Astrocyte (in vitro differentiated cells and primary cell): ENCODE results near the gene SERF1A. TPM values are rescaled to one million over a fixed set of nuclear protein-coding genes. Genes with fewer than 3 reads are reported as not detected.
"Not testable (repeated sequence)": the region's sequence is repeated elsewhere in the genome, so short reads cannot be mapped to it uniquely, and the experiment has no call there.

Experiments used
- DNase-seq: peaks from one replicate; pipeline ENCODE4 v3.0.0-alpha.2; 2010; ENCODE audit warnings: low read depth
- FAIRE-seq: peaks from 2 replicates; lab custom pipeline; 2011; peaks lifted over from hg19 to GRCh38; lab: Jason Lieb, UNC
- H2AFZ ChIP-seq: 2 replicates; pipeline ENCODE4 v1.6.0; 2012; ENCODE audit warnings: low read depth, low read length, inconsistent platforms
- H3K27ac ChIP-seq: 2 replicates; pipeline ENCODE4 v1.5.1; 2011; ENCODE audit warnings: low read depth, low read length, inconsistent platforms
- H3K27me3 ChIP-seq: 2 replicates; pipeline ENCODE4 v1.6.0; 2011; ENCODE audit warnings: low read length, inconsistent platforms; ENCODE audit not compliant: insufficient read depth
- H3K36me3 ChIP-seq: 2 replicates; pipeline ENCODE4 v1.5.1; 2011; ENCODE audit warnings: low read length, inconsistent platforms; ENCODE audit not compliant: insufficient read depth
- H3K4me1 ChIP-seq: 2 replicates; pipeline ENCODE4 v1.5.1; 2011; ENCODE audit warnings: low read length, inconsistent platforms; ENCODE audit not compliant: insufficient read depth
- H3K4me2 ChIP-seq: 2 replicates; pipeline ENCODE4 v1.6.0; 2012; ENCODE audit warnings: low read length, inconsistent platforms
- H3K4me3 ChIP-seq: 2 replicates; pipeline ENCODE4 v1.5.1; 2011; ENCODE audit warnings: low read depth, mild to moderate bottlenecking, low read length, inconsistent platforms; ENCODE audit not compliant: insufficient read depth
- H3K79me2 ChIP-seq: 2 replicates; pipeline ENCODE4 v1.6.0; 2012; ENCODE audit warnings: mild to moderate bottlenecking, low read length, inconsistent platforms; ENCODE audit not compliant: insufficient read depth
- H3K9ac ChIP-seq: 2 replicates; pipeline ENCODE4 v1.6.0; 2012; ENCODE audit warnings: mild to moderate bottlenecking, low read length, inconsistent platforms
- H3K9me3 ChIP-seq: 2 replicates; pipeline ENCODE4 v1.5.1; 2012; ENCODE audit warnings: low read depth, mild to moderate bottlenecking, low read length, inconsistent platforms; ENCODE audit not compliant: insufficient read depth
- H4K20me1 ChIP-seq: 2 replicates; pipeline ENCODE4 v1.6.0; 2012; ENCODE audit warnings: low read length, inconsistent platforms; ENCODE audit not compliant: insufficient read depth
- H3K27ac Mint-ChIP-seq: one replicate; pipeline ENCODE4 v1.8.0; 2021; ENCODE audit warnings: mild to moderate bottlenecking, mixed read lengths; ENCODE audit not compliant: unreplicated experiment
- H3K27me3 Mint-ChIP-seq: one replicate; pipeline ENCODE4 v1.8.0; 2021; ENCODE audit warnings: low read depth, mixed read lengths; ENCODE audit not compliant: unreplicated experiment
- H3K36me3 Mint-ChIP-seq: one replicate; pipeline ENCODE4 v1.8.0; 2021; ENCODE audit warnings: low read depth, mixed read lengths; ENCODE audit not compliant: unreplicated experiment
- H3K4me1 Mint-ChIP-seq: one replicate; pipeline ENCODE4 v1.8.0; 2021; ENCODE audit warnings: low read depth, mixed read lengths; ENCODE audit not compliant: unreplicated experiment
- H3K4me3 Mint-ChIP-seq: one replicate; pipeline ENCODE4 v1.8.0; 2021; ENCODE audit warnings: mild to moderate bottlenecking, moderate library complexity, mixed read lengths; ENCODE audit not compliant: unreplicated experiment
- H3K9me3 Mint-ChIP-seq: one replicate; pipeline ENCODE4 v1.8.0; 2021; ENCODE audit warnings: mild to moderate bottlenecking, mixed read lengths; ENCODE audit not compliant: unreplicated experiment
- total RNA-seq: library from RNA; stranded (reverse); gene quantifications from 2 replicates; pipeline ENCODE4 v1.2.1, GENCODE V29; 2021

The SERF1A gene
- total RNA-seq, 1 donor from 2014 or later = 5.5 TPM

DNA sequence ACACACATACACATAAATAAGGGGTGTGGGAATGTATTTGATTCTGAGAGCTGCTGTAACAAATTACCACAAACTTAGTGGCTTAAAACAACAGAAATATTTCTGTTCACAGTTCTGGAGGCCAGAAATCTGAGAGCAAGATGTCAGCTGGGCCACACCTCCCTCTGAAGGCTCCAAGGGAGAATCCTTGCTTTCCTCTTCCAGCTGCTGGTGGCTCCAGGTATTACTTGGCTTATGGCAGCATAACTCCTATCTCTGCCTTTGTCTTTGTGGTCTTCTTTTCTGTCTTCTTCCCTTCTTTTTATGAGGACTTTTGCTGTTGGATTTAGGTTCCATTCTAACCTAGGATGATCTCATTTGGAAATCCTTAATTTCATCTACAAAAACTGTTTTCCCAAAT lies 16.4 kb downstream of the SERF1A start:
- not testable (repeated sequence) for H3K27me3 ChIP-seq, H3K4me3 Mint-ChIP-seq, H2AFZ ChIP-seq, H4K20me1 ChIP-seq, H3K27me3 Mint-ChIP-seq, H3K9me3 Mint-ChIP-seq, FAIRE-seq, H3K36me3 Mint-ChIP-seq, H3K36me3 ChIP-seq, H3K4me1 Mint-ChIP-seq, H3K9ac ChIP-seq, H3K79me2 ChIP-seq, H3K9me3 ChIP-seq, H3K4me1 ChIP-seq, H3K4me2 ChIP-seq, H3K4me3 ChIP-seq, H3K27ac ChIP-seq, H3K27ac Mint-ChIP-seq, DNase-seq

DNA sequence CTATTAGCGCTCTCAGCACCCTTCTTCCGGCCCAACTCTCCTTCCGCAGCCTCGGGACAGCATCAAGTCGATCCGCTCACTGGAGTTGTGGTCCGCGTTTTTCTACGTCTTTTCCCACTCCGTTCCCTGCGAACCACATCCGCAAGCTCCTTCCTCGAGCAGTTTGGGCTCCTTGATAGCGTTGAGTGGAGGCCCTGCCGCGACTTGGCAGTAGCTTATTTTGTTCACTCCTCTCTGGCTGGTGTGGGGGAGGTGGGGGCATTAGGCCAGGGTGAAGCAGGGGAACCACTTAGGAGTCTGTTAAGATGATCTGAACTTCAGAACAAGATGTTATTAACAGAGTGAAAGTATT lies 24.7 kb downstream of the SERF1A start:
- not testable (repeated sequence) for H3K4me3 ChIP-seq, H3K36me3 ChIP-seq, H3K9me3 ChIP-seq, H3K4me3 Mint-ChIP-seq, FAIRE-seq, H3K27ac Mint-ChIP-seq, H3K4me2 ChIP-seq, H3K27me3 Mint-ChIP-seq, H3K4me1 Mint-ChIP-seq, H3K9me3 Mint-ChIP-seq, H3K4me1 ChIP-seq, DNase-seq, H3K79me2 ChIP-seq, H3K27ac ChIP-seq, H2AFZ ChIP-seq, H3K27me3 ChIP-seq, H3K36me3 Mint-ChIP-seq, H4K20me1 ChIP-seq, H3K9ac ChIP-seq

DNA sequence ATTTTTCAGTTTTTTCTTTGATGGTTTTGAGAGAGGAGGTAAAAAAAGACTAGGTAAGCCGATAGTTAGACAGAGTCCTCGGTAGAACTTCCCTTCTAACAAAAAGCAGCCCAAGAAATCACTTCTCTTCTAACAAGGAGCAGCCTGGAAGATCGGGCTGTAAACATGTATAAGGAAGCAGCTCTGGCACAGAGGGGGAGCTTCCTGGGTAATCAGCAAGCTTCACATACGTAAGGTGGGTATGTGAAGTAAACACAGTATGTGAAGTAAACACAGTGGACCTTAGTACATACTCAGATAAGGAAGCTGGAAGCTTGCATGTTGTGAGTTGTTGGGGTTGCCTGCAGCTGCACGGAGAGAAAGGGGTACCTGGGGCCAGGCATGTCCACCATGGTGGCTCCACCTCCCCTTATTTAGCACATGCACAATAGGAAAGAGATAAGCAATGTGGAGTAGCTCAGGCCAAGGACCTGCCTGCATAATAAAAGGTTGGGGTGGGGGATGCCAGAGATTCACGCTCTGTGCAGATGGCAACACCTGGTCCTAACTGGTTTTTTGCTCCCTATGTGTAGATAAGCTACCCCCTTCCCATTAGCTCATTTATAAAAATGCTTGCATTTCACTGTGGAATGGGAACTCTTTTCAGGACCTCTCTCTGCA lies 31.4 kb downstream of the SERF1A start:
- not testable (repeated sequence) for H3K4me3 ChIP-seq, H2AFZ ChIP-seq, H3K4me1 ChIP-seq, H3K27ac Mint-ChIP-seq, H3K9me3 ChIP-seq, H3K9ac ChIP-seq, H3K4me1 Mint-ChIP-seq, FAIRE-seq, H3K36me3 Mint-ChIP-seq, H3K27me3 Mint-ChIP-seq, H3K27me3 ChIP-seq, H3K4me3 Mint-ChIP-seq, H3K79me2 ChIP-seq, H3K27ac ChIP-seq, H3K4me2 ChIP-seq, H3K36me3 ChIP-seq, DNase-seq, H3K9me3 Mint-ChIP-seq, H4K20me1 ChIP-seq

DNA sequence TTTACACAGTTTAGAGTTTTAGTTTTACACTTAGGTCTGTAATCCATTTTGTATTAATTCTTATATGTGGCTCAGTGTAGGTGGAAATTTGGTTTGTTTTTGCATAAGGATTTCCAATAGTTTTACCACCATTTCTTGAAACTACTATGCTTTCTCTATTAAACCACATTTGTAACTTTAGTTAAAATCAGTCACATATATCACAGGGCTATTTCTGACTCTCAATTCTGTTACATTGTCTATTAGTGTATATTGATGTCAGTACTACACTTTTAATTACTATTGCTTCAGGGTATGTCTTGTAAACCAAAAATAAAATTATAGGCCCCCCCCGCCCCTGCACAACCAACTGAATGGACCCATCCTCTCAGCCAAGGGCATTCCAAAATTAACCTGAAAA lies 32.1 kb downstream of the SERF1A start:
- H3K36me3 ChIP-seq, H3K4me3 Mint-ChIP-seq, H3K9me3 Mint-ChIP-seq, DNase-seq, H3K36me3 Mint-ChIP-seq, H3K27ac ChIP-seq, H3K9me3 ChIP-seq, H3K4me2 ChIP-seq, H3K9ac ChIP-seq, H3K79me2 ChIP-seq, H2AFZ ChIP-seq, H3K4me3 ChIP-seq, H3K4me1 ChIP-seq, H3K4me1 Mint-ChIP-seq, FAIRE-seq, H3K27me3 Mint-ChIP-seq, H3K27ac Mint-ChIP-seq, H4K20me1 ChIP-seq, H3K27me3 ChIP-seq: not testable (repeated sequence)

GRCh38 chr5:70953068-70953467 lies 52.6 kb downstream of the SERF1A start:
- not testable (repeated sequence) for H3K4me1 ChIP-seq, H3K4me3 ChIP-seq, H3K79me2 ChIP-seq, H3K36me3 Mint-ChIP-seq, H4K20me1 ChIP-seq, H3K4me2 ChIP-seq, H3K9ac ChIP-seq, H3K9me3 Mint-ChIP-seq, H3K36me3 ChIP-seq, H3K27me3 ChIP-seq, H2AFZ ChIP-seq, H3K9me3 ChIP-seq, H3K27ac ChIP-seq, H3K27me3 Mint-ChIP-seq, H3K27ac Mint-ChIP-seq, H3K4me1 Mint-ChIP-seq, H3K4me3 Mint-ChIP-seq, FAIRE-seq, DNase-seq
